ENCODE measurements around the gene OR2V1.
"Not testable (repeated sequence)": the region's sequence is repeated elsewhere in the genome, so short reads cannot be mapped to it uniquely, and the experiment has no call there.

Gene OR2V1

GRCh38 chr5:181105391-181106025 is 25.5 kb downstream of the OR2V1 start:
- H3K4me1 Mint-ChIP-seq (ENCODE audit: low read depth) = peaks cover 5% of the 10 kb centered on the region
- H3K27ac Mint-ChIP-seq = no peak overlapping the region
- H3K9me3 Mint-ChIP-seq (ENCODE audit: low read depth) = no peaks in the 10 kb centered on the region
- no peaks in the 10 kb centered on the region for H3K36me3 Mint-ChIP-seq
- H3K4me3 Mint-ChIP-seq = no peak overlapping the region
- peaks cover 26% of the 10 kb centered on the region for H3K27me3 Mint-ChIP-seq

GRCh38 chr5:181104606-181105390 is 26.2 kb downstream of the OR2V1 start:
- H3K4me1 Mint-ChIP-seq (ENCODE audit: low read depth); H3K9me3 Mint-ChIP-seq (ENCODE audit: low read depth); H3K27ac Mint-ChIP-seq; H3K36me3 Mint-ChIP-seq: not testable (repeated sequence)
- Mint-ChIP-seq H3K4me3 (peak overlapping the region; percentile 90), H3K27me3 (peaks cover 26% of the 10 kb centered on the region)

GRCh38 chr5:181104259-181104568 is 26.8 kb downstream of the OR2V1 start:
- Mint-ChIP-seq H3K4me1 (ENCODE audit: low read depth) (peaks cover 11% of the 10 kb centered on the region), H3K4me3 (peak overlapping the region; percentile 90), H3K27ac (peak overlapping the region; percentile 70), H3K27me3 (peaks cover 29% of the 10 kb centered on the region)
- H3K36me3 Mint-ChIP-seq; H3K9me3 Mint-ChIP-seq (ENCODE audit: low read depth): not testable (repeated sequence)

GRCh38 chr5:181101930-181102674 is 28.9 kb downstream of the OR2V1 start:
- peaks cover 22% of the 10 kb centered on the region for H3K27me3 Mint-ChIP-seq
- H3K9me3 Mint-ChIP-seq (ENCODE audit: low read depth); H3K4me3 Mint-ChIP-seq; H3K27ac Mint-ChIP-seq; H3K36me3 Mint-ChIP-seq: not testable (repeated sequence)
- H3K4me1 Mint-ChIP-seq (ENCODE audit: low read depth) = peaks cover 11% of the 10 kb centered on the region

- Mint-ChIP-seq H3K4me1 (ENCODE audit: low read depth) (peaks cover 11% of the 10 kb centered on the region), H3K27me3 (peaks cover 22% of the 10 kb centered on the region)
- not testable (repeated sequence) for H3K4me3 Mint-ChIP-seq; H3K36me3 Mint-ChIP-seq; H3K27ac Mint-ChIP-seq; H3K9me3 Mint-ChIP-seq (ENCODE audit: low read depth)
Observed at GRCh38 chr5:181101030-181101641, 29.8 kb downstream of the OR2V1 start.

GRCh38 chr5:181100121-181100875 is 30.7 kb downstream of the OR2V1 start:
- Mint-ChIP-seq H3K4me1 (ENCODE audit: low read depth) (peaks cover 11% of the 10 kb centered on the region), H3K27ac (no peak overlapping the region), H3K27me3 (peaks cover 18% of the 10 kb centered on the region), H3K4me3 (peak overlapping the region; percentile 38), H3K36me3 (no peaks in the 10 kb centered on the region), H3K9me3 (ENCODE audit: low read depth) (no peaks in the 10 kb centered on the region)

- H3K4me3 Mint-ChIP-seq = peak overlapping the region; percentile 38
- H3K4me1 Mint-ChIP-seq (ENCODE audit: low read depth) = peaks cover 11% of the 10 kb centered on the region
- H3K9me3 Mint-ChIP-seq (ENCODE audit: low read depth) = no peaks in the 10 kb centered on the region
- no peak overlapping the region for H3K27ac Mint-ChIP-seq
- H3K27me3 Mint-ChIP-seq = peaks cover 20% of the 10 kb centered on the region
- H3K36me3 Mint-ChIP-seq = no peaks in the 10 kb centered on the region
Observed at GRCh38 chr5:181099602-181100086, 31.3 kb downstream of the OR2V1 start.

GRCh38 chr5:181098762-181099601 is 32.0 kb downstream of the OR2V1 start:
- peaks cover 16% of the 10 kb centered on the region for H3K27me3 Mint-ChIP-seq
- H3K4me3 Mint-ChIP-seq = peak overlapping the region; percentile 38
- H3K27ac Mint-ChIP-seq = no peak overlapping the region
- H3K9me3 Mint-ChIP-seq (ENCODE audit: low read depth) = no peaks in the 10 kb centered on the region
- H3K36me3 Mint-ChIP-seq = no peaks in the 10 kb centered on the region
- peaks cover 6% of the 10 kb centered on the region for H3K4me1 Mint-ChIP-seq (ENCODE audit: low read depth)

GRCh38 chr5:181097759-181098491 is 33.0 kb downstream of the OR2V1 start:
- H3K27me3 Mint-ChIP-seq = peaks cover 21% of the 10 kb centered on the region
- not testable (repeated sequence) for H3K36me3 Mint-ChIP-seq; H3K27ac Mint-ChIP-seq; H3K9me3 Mint-ChIP-seq (ENCODE audit: low read depth); H3K4me1 Mint-ChIP-seq (ENCODE audit: low read depth); H3K4me3 Mint-ChIP-seq

GRCh38 chr5:181097383-181097753 is 33.6 kb downstream of the OR2V1 start:
- H3K36me3 Mint-ChIP-seq = not testable (repeated sequence)

GRCh38 chr5:181096721-181097382 is 34.1 kb downstream of the OR2V1 start:
- H3K27me3 Mint-ChIP-seq = peaks cover 25% of the 10 kb centered on the region
- not testable (repeated sequence) for H3K9me3 Mint-ChIP-seq (ENCODE audit: low read depth)

More at GRCh38 chr5:181097383-181097753, 33.6 kb downstream of the OR2V1 start:
- H3K4me3 Mint-ChIP-seq; H3K9me3 Mint-ChIP-seq (ENCODE audit: low read depth); H3K27ac Mint-ChIP-seq; H3K4me1 Mint-ChIP-seq (ENCODE audit: low read depth): not testable (repeated sequence)
- peaks cover 24% of the 10 kb centered on the region for H3K27me3 Mint-ChIP-seq

GRCh38 chr5:181095162-181095561 is 35.8 kb downstream of the OR2V1 start:
- not testable (repeated sequence) for H3K9me3 Mint-ChIP-seq (ENCODE audit: low read depth); H3K36me3 Mint-ChIP-seq; H3K4me1 Mint-ChIP-seq (ENCODE audit: low read depth); H3K4me3 Mint-ChIP-seq; H3K27ac Mint-ChIP-seq
- peaks cover 24% of the 10 kb centered on the region for H3K27me3 Mint-ChIP-seq

More at GRCh38 chr5:181096721-181097382, 34.1 kb downstream of the OR2V1 start:
- not testable (repeated sequence) for H3K4me1 Mint-ChIP-seq (ENCODE audit: low read depth); H3K36me3 Mint-ChIP-seq; H3K27ac Mint-ChIP-seq; H3K4me3 Mint-ChIP-seq

- Mint-ChIP-seq H3K4me3 (no peak overlapping the region), H3K27me3 (peaks cover 15% of the 10 kb centered on the region), H3K4me1 (ENCODE audit: low read depth) (no peaks in the 10 kb centered on the region), H3K9me3 (ENCODE audit: low read depth) (no peaks in the 10 kb centered on the region), H3K27ac (no peak overlapping the region), H3K36me3 (no peaks in the 10 kb centered on the region)
Observed at GRCh38 chr5:181092428-181092827, 38.5 kb downstream of the OR2V1 start.

All from activated naive CD8-positive, alpha-beta T cell (primary cell).